GM19397 (cell line): Measurements from ENCODE around the gene B4GALT4.
"Not testable (repeated sequence)": the region's sequence is repeated elsewhere in the genome, so short reads cannot be mapped to it uniquely, and the experiment has no call there.

Experiments used
- ATAC-seq: cut with Tn5 transposase; IDR thresholded peaks from one replicate; pipeline ENCODE4 v1.9.1; 2021; ENCODE audit warnings: mild to moderate bottlenecking, moderate library complexity; ENCODE audit not compliant: unreplicated experiment

B4GALT4 gene

GRCh38 chr3:119206611-119207511 lies 33.8 kb downstream of the B4GALT4 start:
- no peak for ATAC-seq

GRCh38 chr3:119205685-119206084 lies 35.0 kb downstream of the B4GALT4 start:
- no peak for ATAC-seq

- no peak for ATAC-seq
Observed at GRCh38 chr3:119205209-119205608, 35.5 kb downstream of the B4GALT4 start.

- no peak for ATAC-seq
Observed at GRCh38 chr3:119195911-119196310, 44.8 kb downstream of the B4GALT4 start.

- ATAC-seq = no peak
Observed at GRCh38 chr3:119195151-119195476, 45.6 kb downstream of the B4GALT4 start.

- ATAC-seq = no peak
Observed at GRCh38 chr3:119194237-119195150, 46.2 kb downstream of the B4GALT4 start.

- ATAC-seq = no peak
Observed at GRCh38 chr3:119191800-119192199, 48.9 kb downstream of the B4GALT4 start.

GRCh38 chr3:119187266-119187665 lies 53.4 kb downstream of the B4GALT4 start:
- no peak for ATAC-seq

GRCh38 chr3:119184796-119185570 lies 55.7 kb downstream of the B4GALT4 start:
- ATAC-seq = no peak

- ATAC-seq = no peak
Observed at GRCh38 chr3:119184111-119184510, 56.6 kb downstream of the B4GALT4 start.

GRCh38 chr3:119181765-119182164 lies 58.9 kb downstream of the B4GALT4 start:
- no peak for ATAC-seq

- no peak for ATAC-seq
Observed at GRCh38 chr3:119177321-119177720, 63.4 kb downstream of the B4GALT4 start.

GRCh38 chr3:119176778-119177177 lies 63.9 kb downstream of the B4GALT4 start:
- no peak for ATAC-seq

GRCh38 chr3:119175872-119176756 lies 64.6 kb downstream of the B4GALT4 start:
- ATAC-seq = no peak

- ATAC-seq = no peak
Observed at GRCh38 chr3:119173325-119173724, 67.4 kb downstream of the B4GALT4 start, which contains the start of gene UPK1B. Gene UPK1B (plus strand): TSS chr3:119173598. CDS start chr3:119186742, 13,144 bp downstream.

GRCh38 chr3:119170821-119171220 lies 69.9 kb downstream of the B4GALT4 start:
- no peak for ATAC-seq

GRCh38 chr3:119164745-119165144 lies 75.9 kb downstream of the B4GALT4 start:
- ATAC-seq = not testable (repeated sequence)
